MM.1S (cell line): Measurements from ENCODE around the gene WDFY1.

Source experiments
- CTCF ChIP-seq: fragments of 300-600 bp; sonication (generic); IDR thresholded peaks from 2 replicates; pipeline ENCODE4 v1.5.1; 2016; ENCODE audit warnings: antibody characterized with exemption, low read length, mixed read lengths
- EZH2 ChIP-seq: fragments of 300-600 bp; sonication (generic); optimal IDR thresholded peaks from 2 replicates; pipeline ENCODE3; 2017; ENCODE audit warnings: low read depth, mild to moderate bottlenecking, antibody characterized with exemption, low read length, mixed read lengths

- no peak for TF ChIP-seq CTCF
- no peak for TF ChIP-seq EZH2
Observed at GRCh38 chr2:223847410-223847809, 97.7 kb downstream of the WDFY1 start.
